DND-41 (cell line): ENCODE measurements around the gene SLK.

ENCODE experiments used
- CTCF ChIP-seq: IDR thresholded peaks from 2 replicates; pipeline ENCODE4 v1.5.1; 2012; ENCODE audit warnings: borderline replicate concordance, low read length, moderate library complexity, mild to moderate bottlenecking; ENCODE audit not compliant: poor library complexity, severe bottlenecking; ENCODE audit errors: extremely low read depth
- EZH2 ChIP-seq: IDR thresholded peaks from 3 replicates; pipeline ENCODE4 v1.6.1; 2012; ENCODE audit warnings: borderline replicate concordance, low read depth, mild to moderate bottlenecking, moderate library complexity, low read length, inconsistent platforms; ENCODE audit not compliant: severe bottlenecking

- TF ChIP-seq CTCF (no peak), EZH2 (no peak)
Observed at GRCh38 chr10:103958996-103959395, 7.9 kb upstream of the SLK start.
